T-helper 2 cell treated with Interferon-gamma antibody and Interleukin-4, amounts not matched to agents 100 ng/mL and 5 ng/mL, for 36 hours (primary cell): ENCODE measurements around the gene ISG20L2. TPM values are rescaled to one million over a fixed set of nuclear protein-coding genes. Genes with fewer than 3 reads are reported as not detected.
"Not testable (repeated sequence)": the region's sequence is repeated elsewhere in the genome, so short reads cannot be mapped to it uniquely, and the experiment has no call there.

Experiments used
- intact Hi-C: fragments of 100-400 bp; cut with micrococcal nuclease; formaldehyde crosslinking; loops from one replicate; pipeline ENCODE4 v1.15.1; 2023
- total RNA-seq: library from RNA; stranded (reverse); gene quantifications from 2 replicates; pipeline ENCODE4 v1.2.3, GENCODE V29; 2022

ISG20L2 gene, protein sequence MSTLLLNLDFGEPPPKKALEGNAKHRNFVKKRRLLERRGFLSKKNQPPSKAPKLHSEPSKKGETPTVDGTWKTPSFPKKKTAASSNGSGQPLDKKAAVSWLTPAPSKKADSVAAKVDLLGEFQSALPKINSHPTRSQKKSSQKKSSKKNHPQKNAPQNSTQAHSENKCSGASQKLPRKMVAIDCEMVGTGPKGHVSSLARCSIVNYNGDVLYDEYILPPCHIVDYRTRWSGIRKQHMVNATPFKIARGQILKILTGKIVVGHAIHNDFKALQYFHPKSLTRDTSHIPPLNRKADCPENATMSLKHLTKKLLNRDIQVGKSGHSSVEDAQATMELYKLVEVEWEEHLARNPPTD
- total RNA-seq, result 57.9 and 59.3 TPM in 2 replicates

DNA sequence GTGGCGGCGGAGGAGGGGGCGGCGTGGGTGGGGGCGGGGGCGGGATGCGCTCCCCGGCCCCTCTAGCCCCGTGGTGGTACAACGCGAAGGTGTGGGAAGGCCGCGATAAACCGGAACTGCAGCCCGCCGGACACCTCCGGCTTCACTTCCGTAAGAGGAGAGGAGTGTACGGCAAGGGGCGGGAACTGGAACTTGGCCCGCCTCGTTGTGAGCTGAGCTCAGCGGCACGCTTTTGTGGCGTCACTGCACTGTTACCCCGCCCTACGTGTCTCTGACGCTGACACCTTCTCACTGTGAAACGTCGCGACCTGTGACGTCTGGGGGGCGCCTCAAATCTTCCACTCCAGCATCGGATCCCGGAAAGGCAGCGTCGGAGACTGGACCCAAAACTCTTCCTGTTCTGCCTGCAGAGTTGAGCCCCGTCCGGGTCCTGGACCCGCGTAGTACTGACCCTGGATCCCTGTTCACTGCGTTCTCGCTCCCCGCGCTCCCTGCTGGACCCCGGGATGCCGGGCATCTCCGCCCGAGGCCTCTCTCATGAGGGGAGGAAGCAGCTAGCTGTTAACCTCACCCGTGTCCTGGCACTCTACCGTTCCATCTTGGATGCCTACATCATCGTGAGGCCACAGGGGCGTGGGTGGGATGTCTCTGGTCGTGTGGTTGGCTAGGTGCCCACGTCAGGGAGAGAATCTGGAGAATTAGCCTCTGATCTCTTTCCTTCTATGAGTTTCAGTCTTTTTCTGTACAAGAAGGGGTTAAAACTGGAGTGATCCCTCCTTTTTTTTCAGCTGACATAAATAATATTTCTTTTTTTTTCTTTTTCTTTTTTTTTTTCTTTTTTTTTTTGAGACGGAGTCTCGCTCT lies at the start of gene ISG20L2:
Gene ISG20L2 (minus strand): TSS at position 168 of the 864 bp plus-strand sequence. CDS start 1,114 bp downstream, outside the sequence.
- intact Hi-C loops, result loop anchor here (1.0 kb wide), 5 partner anchors 12 to 224 kb away; partner anchors contain the start of genes HDGF, MRPL24, PRCC and SH2D2A

GRCh38 chr1:156777573-156777972 lies 49.0 kb upstream of the ISG20L2 start:
- intact Hi-C loops, result no loop called here

DNA sequence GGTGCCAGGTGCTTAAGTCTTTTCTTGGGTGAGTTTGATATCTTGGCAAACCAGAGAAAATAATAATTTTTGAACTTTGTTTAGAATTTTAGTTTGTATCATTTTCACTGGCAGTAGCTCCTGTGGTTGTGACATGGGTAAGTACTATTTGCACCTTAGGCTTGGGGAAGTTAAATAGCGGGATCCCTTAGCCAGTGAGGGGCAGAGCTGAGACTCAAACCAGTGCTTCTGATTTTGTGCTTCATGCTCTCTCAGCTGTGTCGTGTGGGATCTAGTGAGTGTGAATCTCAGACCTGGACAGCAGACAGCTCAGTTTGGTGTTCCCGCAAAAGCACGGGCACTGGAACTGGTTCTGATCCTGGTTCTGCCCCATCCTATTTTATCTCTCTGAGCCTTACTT lies 48.4 kb upstream of the ISG20L2 start:
- intact Hi-C loops, result no loop called here

- intact Hi-C loops, result no loop called here
Measured at GRCh38 chr1:156775799-156776198, 47.2 kb upstream of the ISG20L2 start.

DNA sequence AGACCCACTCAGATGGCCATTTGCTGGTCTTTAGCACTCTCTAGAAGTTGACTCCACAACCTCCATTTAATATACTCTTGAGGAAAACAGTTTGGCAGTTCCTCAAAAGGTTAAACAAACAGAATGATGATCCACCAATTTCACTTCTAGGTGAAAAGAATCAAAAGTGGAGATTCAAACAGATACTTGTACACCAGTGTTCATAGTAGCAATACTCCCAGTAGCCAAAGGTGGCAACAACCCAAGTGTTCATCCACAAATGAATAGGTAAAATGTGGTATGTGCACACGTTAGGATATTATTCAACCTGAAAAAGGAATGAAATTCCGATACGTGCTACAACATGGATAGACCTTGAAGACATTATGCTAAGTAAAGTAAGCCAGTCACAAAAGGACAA lies 45.0 kb upstream of the ISG20L2 start:
- intact Hi-C loops, result no loop called here

DNA sequence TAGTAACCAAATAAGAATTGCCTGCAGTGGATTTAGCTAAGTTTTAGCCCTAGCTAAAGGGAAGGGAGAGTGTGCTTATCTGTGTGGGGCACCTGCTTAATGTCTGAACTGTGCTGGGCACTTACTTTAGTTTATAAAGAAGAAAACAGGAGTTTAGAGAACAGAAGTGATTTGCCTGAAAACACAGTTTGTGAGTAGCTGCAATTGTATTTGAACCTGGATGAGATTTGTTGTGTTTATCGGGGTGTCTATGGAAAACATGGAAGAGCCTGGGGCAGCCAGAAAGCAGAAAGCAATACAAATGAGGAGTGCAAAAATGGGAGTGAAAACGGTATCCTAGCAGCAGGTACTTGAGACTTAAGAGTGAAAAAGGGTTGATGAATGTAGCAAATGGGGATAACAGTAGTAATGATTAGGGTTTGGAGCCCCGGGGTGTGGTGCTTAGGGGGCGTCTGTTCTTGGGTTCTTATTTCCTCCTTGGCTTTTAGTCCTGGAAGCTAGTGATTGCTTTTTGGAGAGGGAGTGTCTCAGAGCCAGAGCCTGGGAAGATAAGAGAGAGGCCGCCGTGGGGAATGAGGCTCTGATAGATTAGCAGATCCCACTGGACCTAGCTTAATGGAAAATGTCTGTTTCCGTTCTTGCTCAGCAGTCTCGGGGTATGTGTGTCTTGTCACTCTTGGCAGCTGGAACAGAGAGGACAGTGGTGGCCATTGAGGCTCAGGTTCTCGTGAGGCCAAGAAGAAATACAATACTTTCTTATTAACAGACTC lies 44.3 kb upstream of the ISG20L2 start:
- intact Hi-C loops, result no loop called here

GRCh38 chr1:156772222-156772621 lies 43.7 kb upstream of the ISG20L2 start:
- intact Hi-C loops, result no loop called here

GRCh38 chr1:156768610-156769295 lies 40.2 kb upstream of the ISG20L2 start:
- intact Hi-C loops, result loop anchor here (10.0 kb wide), 1 partner anchor 84 kb away; no protein-coding TSS in a partner anchor

DNA sequence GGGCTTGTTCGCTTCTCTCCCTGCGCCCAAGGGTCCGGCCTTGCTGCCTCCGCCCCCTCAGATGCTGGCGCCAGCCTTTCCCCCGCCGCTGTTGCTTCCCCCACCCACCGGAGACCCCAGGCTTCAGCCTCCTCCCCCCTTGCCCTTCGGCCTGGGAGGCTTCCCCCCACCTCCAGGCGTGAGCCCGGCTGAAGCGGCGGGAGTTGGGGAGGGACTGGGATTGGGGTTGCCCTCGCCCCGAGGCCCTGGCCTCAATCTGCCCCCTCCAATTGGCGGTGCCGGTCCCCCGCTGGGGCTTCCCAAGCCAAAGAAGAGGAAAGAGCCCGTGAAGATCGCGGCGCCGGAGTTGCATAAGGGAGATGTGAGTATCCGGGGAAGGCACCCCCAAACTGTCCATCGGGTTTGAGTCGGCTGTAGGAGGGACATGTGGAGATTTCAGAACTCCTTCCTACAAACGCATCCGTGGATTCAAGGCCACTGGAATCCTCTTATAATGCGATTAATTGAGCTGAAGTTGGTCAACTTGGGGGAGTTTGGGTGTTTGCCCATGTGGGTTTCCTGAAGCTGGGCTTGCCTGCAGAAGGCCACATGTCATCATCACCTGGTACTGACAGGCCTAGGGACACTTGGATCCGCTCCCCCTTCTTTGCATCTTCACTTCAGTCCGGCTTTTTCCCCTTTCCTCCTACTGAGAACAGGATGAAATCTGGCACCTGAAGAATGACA lies 39.5 kb upstream of the ISG20L2 start:
- intact Hi-C loops, result loop anchor here (1.0 to 10.0 kb wide), 7 partner anchors 17 to 430 kb away; partner anchors contain the start of genes CCT3, HDGF, ISG20L2 and METTL25B

DNA sequence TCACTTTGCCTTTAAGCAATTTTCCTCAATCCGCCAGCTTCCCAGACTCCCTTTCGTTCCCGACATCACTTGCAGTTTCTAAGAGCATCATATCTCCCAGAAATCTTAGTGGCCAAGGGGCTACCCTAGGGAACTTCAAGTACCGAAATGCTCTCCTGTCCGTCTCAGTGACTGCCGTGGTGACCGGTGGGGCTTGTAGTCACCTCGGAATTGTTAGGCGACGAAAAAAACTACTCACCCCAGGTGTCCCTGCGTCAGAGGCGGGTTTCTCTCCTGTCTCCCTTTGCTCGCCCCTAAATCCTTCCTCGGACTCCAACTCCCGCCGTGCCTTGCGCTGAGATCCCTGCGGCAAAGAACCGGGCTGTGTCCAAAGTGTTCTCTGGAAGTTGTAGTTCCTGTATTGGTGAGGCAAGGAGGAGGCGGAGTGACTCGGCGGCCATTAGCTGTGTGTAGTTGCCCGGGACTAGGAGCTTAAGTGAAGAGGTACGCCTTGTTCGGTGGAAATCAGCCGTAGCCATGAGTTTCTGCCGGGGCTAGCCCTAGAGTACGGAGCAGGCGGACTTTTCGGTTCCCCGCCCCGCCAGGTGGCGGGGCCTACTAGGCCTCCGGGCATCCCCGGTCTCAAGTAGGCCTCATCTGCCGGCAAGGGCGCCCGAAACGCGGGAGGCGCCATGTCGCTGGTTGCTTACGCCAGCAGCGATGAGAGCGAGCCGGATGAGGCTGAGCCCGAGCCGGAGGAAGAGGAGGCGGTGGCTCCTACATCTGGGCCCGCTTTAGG lies 38.7 kb upstream of the ISG20L2 start, which contains the start of gene PRCC:
Gene PRCC (plus strand): TSS at position 435 of the 778 bp plus-strand sequence. CDS start 237 bp downstream, at position 672.
- intact Hi-C loops, result loop anchor here (1.0 to 10.0 kb wide), 7 partner anchors 16 to 429 kb away; partner anchors contain the start of genes CCT3, HDGF, ISG20L2 and METTL25B

DNA sequence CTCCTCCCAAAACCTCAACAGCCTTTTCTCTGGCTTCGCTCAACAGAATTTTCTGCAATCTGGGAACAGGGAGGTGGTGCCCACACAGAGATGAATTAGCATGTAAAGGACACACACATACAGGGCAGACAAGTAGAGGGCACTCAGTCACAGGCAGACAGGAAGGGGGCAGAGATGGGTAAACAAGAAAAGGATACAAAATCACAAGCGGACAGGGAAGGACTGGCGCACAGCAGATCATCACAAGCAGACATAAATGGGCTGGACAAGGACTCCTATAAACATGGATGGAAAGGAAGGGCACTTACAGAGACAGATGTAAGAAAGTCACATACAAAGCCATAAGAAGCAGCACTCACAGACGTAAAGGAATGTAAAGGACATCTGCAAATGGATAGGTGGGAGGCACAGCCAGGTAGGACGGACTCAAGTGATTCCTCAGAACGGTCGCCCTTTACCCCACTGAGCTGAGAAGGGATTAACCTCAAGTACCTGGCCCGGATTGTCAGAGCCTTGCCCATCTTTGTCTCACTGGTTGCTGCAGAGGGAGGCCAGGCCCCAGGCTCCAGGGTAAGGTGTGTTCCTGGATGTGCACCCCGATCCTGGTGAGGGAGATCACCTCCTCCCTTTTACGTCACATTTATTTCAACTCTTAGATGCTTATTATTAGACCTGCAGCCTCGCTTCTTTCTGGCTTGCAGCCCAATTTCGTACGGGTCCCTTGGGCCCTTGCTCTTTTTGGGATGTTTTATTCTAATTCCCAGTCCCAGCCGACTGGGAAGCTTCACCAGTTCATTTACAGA lies 37.9 kb upstream of the ISG20L2 start:
- intact Hi-C loops, result loop anchor here (1.0 to 10.0 kb wide), 7 partner anchors 15 to 428 kb away; partner anchors contain the start of genes CCT3, HDGF, ISG20L2 and METTL25B

- intact Hi-C loops, result loop anchor here (10.0 kb wide), 1 partner anchor 81 kb away; no protein-coding TSS in a partner anchor
Measured at GRCh38 chr1:156765666-156766065, 37.1 kb upstream of the ISG20L2 start.

- intact Hi-C loops, result loop anchor here (10.0 kb wide), 1 partner anchor 80 kb away; no protein-coding TSS in a partner anchor
Measured at GRCh38 chr1:156765136-156765535, 36.6 kb upstream of the ISG20L2 start.

DNA sequence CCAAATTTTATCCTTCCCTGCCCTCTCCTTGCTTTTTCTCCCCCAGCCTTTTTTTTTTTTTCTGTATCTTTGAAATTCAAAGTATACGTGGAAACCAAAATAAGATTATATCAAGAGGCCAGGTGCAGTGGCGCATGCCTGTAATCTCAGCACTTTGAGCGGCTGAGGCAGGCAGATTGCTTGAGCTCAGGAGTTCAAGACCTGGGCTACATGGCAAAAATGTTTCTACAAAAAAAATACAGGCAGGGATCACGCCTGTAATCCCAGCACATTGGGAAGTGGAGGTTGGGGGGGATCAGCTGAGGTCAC lies 32.2 kb upstream of the ISG20L2 start:
- intact Hi-C loops, result loop anchor here (10.0 kb wide), 1 partner anchor 76 kb away; no protein-coding TSS in a partner anchor

- intact Hi-C loops, result loop anchor here (10.0 kb wide), 1 partner anchor 75 kb away; no protein-coding TSS in a partner anchor
Measured at GRCh38 chr1:156760092-156760795, 31.7 kb upstream of the ISG20L2 start.

DNA sequence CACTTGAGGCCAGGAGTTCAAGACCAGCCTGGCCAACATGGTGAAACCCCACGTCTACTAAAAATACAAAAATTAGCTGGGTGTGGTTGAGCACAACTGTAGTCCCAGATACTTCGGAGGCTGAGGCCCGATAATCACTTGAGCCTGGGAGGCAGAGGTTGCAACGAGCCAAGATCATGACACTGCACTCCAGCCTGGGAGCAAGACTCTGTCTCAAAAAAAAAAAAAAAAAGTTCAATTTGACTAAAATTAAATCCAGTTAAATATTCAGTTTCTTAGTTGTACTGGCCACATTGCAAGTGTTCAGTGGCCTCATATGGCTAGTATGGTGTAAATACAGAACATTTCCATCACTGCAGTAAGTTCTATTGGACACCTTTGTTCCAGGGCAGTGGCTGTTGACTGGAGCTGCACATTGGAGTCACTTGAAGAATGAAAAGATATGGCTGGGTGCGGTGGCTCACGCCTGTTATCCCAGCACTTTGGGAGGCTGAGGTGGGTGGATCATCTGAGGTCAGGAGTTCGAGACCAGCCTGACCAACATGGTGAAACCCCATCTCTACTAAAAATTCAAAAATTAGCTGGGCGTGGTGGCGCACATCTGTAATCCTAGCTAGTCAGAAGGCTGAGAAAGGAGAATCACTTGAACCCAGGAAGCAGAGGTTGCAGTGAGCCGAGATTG lies 29.1 kb upstream of the ISG20L2 start:
- intact Hi-C loops, result not testable (repeated sequence)

DNA sequence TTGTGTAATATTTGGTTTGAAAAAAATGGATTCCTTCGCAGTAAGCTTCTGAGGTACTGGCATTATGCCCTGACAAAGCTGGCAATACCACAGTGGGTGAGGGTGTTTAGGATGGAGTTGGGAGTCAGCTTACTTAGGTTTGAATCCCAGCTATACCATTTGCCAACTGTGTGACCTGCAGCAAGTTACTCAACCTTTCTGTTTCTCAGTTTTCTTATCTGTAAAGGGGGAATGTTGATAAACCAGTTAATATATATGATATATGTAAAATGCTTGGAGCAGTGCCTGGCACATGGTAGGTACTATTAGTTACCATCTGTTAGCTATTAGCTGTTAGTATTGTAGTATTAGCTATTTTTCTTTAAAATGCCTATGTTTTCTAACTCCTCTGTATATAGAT lies 27.8 kb upstream of the ISG20L2 start:
- intact Hi-C loops, result no loop called here
